Motor neuron (in vitro differentiated cells): ENCODE data around the gene SRP72. TPM values are rescaled to one million over a fixed set of nuclear protein-coding genes. Genes with fewer than 3 reads are reported as not detected.
A peak's percentile ranks its signal among the peaks of the same experiment; 100 is the strongest.
"Not testable (repeated sequence)": the region's sequence is repeated elsewhere in the genome, so short reads cannot be mapped to it uniquely, and the experiment has no call there.

Experiments used
- ATAC-seq, 8 experiments: fragments of 200-7000 bp; cut with Tn5 transposase; replicated peaks in 6 of 8; 2 replicates each; pipeline ENCODE4 v1.8.0; 2021; ENCODE audit warnings: mild to moderate bottlenecking in 8 of 8, moderate library complexity in 8 of 8
- H3K27ac ChIP-seq, 2 donors: fragments of 250-450 bp; sonication (Bioruptor Pico); 2 replicates each; pipeline ENCODE4 v1.9.0; 2021; ENCODE audit warnings: antibody characterized with exemption in 2 of 2, mild to moderate bottlenecking in 2 of 2, moderate library complexity in 1 of 2
- H3K4me1 ChIP-seq, 2 donors: fragments of 250-450 bp; sonication (Bioruptor Pico); replicated peaks in 1 of 2; 2 replicates each; pipeline ENCODE4 v1.6.1; 2021; ENCODE audit warnings: antibody characterized with exemption in 2 of 2, mild to moderate bottlenecking in 2 of 2, moderate library complexity in 1 of 2
- H3K4me3 ChIP-seq, 5 donors: fragments of 250-450 bp; sonication (Bioruptor Pico); 2 replicates each; pipeline ENCODE4 v1.9.0; 2021; ENCODE audit warnings: antibody characterized with exemption in 5 of 5, mild to moderate bottlenecking in 5 of 5, moderate library complexity in 4 of 5
- WGBS, 10 experiments: fragments of 450-650 bp; shearing (Covaris generic); methylation state at CpG; one replicate each; pipeline ENCODE4 v1.0.0; 2022; 5-methylcytosine and 5-hydroxymethylcytosine counted together
- in situ Hi-C, 9 experiments: fragments of 400-800 bp; cut with MboI; loops; one replicate each; pipeline ENCODE4 v1.15.0; 2021; ENCODE audit warnings: low sequenced_read_pairs in 9 of 9, low pct_unique_long_range_greater_than_20kb in 2 of 9; ENCODE audit not compliant: unreplicated experiment in 9 of 9
- total RNA-seq, 8 experiments: library from RNA; unstranded; fragments of 300-600 nt; gene quantifications; 2 replicates each; pipeline versions ENCODE4 v1.2.3 to v1.2.4, GENCODE V29; 2022

Gene SRP72
- total RNA-seq, 8 experiments from 2014 or later, result 72.2 to 110 (median 92.2) TPM

- peaks cover 0 to 3% of the 10 kb centered on the region in 2 donors for H3K4me1 ChIP-seq
- no peak overlapping the region for H3K27ac ChIP-seq
- 85 to 100% (median 94%) methylated on average over 2 of the region's 2 CpGs; no CpG with 5 or more reads in 1 of the 10 experiments for WGBS, 10 experiments
- no peak overlapping the region for H3K4me3 ChIP-seq
- no peak for ATAC-seq
- in situ Hi-C loops, result no loop called here
Observed at GRCh38 chr4:56444719-56445118, 22.7 kb upstream of the SRP72 start.

- 90 to 100% (median 100%) methylated on average over 1 of the region's 1 CpG; no CpG with 5 or more reads in 2 of the 10 experiments for WGBS, 10 experiments
- in situ Hi-C loops, result no loop called here
- no peak overlapping the region for H3K4me3 ChIP-seq
- ATAC-seq, result peak in 4 of 8 experiments; percentile 26 to 66 (median 53)
- H3K27ac ChIP-seq, result no peak overlapping the region
- H3K4me1 ChIP-seq, result peaks cover 0 to 3% of the 10 kb centered on the region in 2 donors
Observed at GRCh38 chr4:56445699-56446098, 21.7 kb upstream of the SRP72 start.

- no peak for ATAC-seq
- Histone ChIP-seq H3K27ac (no peak overlapping the region), H3K4me3 (no peak overlapping the region), H3K4me1 (no peaks in the 10 kb centered on the region)
- in situ Hi-C loops, result no loop called here
Observed at GRCh38 chr4:56448301-56448700, 19.1 kb upstream of the SRP72 start.

- in situ Hi-C loops, H3K4me1 ChIP-seq, ATAC-seq, H3K27ac ChIP-seq, H3K4me3 ChIP-seq: not testable (repeated sequence)
- 83 to 100% (median 100%) methylated on average over 1 to 4 of the region's 4 CpGs; no CpG with 5 or more reads in 1 of the 10 experiments for WGBS, 10 experiments
Observed at GRCh38 chr4:56449475-56449874, 17.9 kb upstream of the SRP72 start.

- in situ Hi-C loops, result no loop called here
- 86 to 100% (median 100%) methylated on average over 1 of the region's 1 CpG; no CpG with 5 or more reads in 4 of the 10 experiments for WGBS, 10 experiments
- ATAC-seq, result no peak
- Histone ChIP-seq H3K4me1 (no peaks in the 10 kb centered on the region), H3K4me3 (no peak overlapping the region), H3K27ac (no peak overlapping the region)
Observed at GRCh38 chr4:56450342-56450741, 17.1 kb upstream of the SRP72 start.

GRCh38 chr4:56460085-56460484, 7.3 kb upstream of the SRP72 start:
- Histone ChIP-seq H3K27ac (no peak overlapping the region), H3K4me1 (peaks cover 6 to 12% of the 10 kb centered on the region in 2 donors), H3K4me3 (no peak overlapping the region)
- peak in 3 of 8 experiments; percentile 12 to 45 (median 33) for ATAC-seq
- in situ Hi-C loops, result no loop called here
- WGBS, 10 experiments, result 40 to 100% (median 92%) methylated on average over 1 to 3 of the region's 3 CpGs

GRCh38 chr4:56462157-56462556, 5.3 kb upstream of the SRP72 start:
- H3K4me3 ChIP-seq, result no peak overlapping the region
- peaks cover 17 to 23% of the 10 kb centered on the region in 2 donors for H3K4me1 ChIP-seq
- H3K27ac ChIP-seq, result no peak overlapping the region
- in situ Hi-C loops, result no loop called here
- ATAC-seq, result no peak

- Histone ChIP-seq H3K4me1 (peaks cover 17 to 23% of the 10 kb centered on the region in 2 donors), H3K27ac (no peak overlapping the region), H3K4me3 (no peak overlapping the region)
- in situ Hi-C loops, result no loop called here
- 72 to 100% (median 89%) methylated on average over 1 to 5 of the region's 5 CpGs; no CpG with 5 or more reads in 2 of the 10 experiments for WGBS, 10 experiments
- ATAC-seq, result no peak
Observed at GRCh38 chr4:56463711-56464110, 3.7 kb upstream of the SRP72 start.

GRCh38 chr4:56464581-56464980, 2.8 kb upstream of the SRP72 start:
- Histone ChIP-seq H3K27ac (no peak overlapping the region), H3K4me1 (peaks cover 21 to 32% of the 10 kb centered on the region in 2 donors), H3K4me3 (no peak overlapping the region)
- in situ Hi-C loops, result no loop called here
- 20 to 100% (median 74%) methylated on average over 1 to 3 of the region's 3 CpGs; no CpG with 5 or more reads in 2 of the 10 experiments for WGBS, 10 experiments
- ATAC-seq, result no peak

GRCh38 chr4:56465599-56466295, 1.7 kb upstream of the SRP72 start:
- WGBS, 10 experiments, result 28 to 100% (median 60%) methylated on average over 1 to 7 of the region's 10 CpGs; no CpG with 5 or more reads in 1 of the 10 experiments
- ATAC-seq, result peak in 3 of 8 experiments; percentile 0 to 1 (median 1)
- in situ Hi-C loops, result no loop called here
- Histone ChIP-seq H3K27ac (no peak overlapping the region), H3K4me3 (peak overlapping the region; percentile 65 to 93 (median 80)), H3K4me1 (peaks cover 21 to 33% of the 10 kb centered on the region in 2 donors)

GRCh38 chr4:56466296-56466761, 1.1 kb upstream of the SRP72 start:
- ATAC-seq, result peak in 3 of 8 experiments; percentile 8 to 35 (median 31)
- in situ Hi-C loops, result not testable (repeated sequence)
- 0 to 44% (median 6%) methylated on average over 1 to 7 of the region's 8 CpGs; no CpG with 5 or more reads in 2 of the 10 experiments for WGBS, 10 experiments

GRCh38 chr4:56466910-56467283, 520 bp upstream of the SRP72 start:
- ATAC-seq, result peak in 1 of 8 experiments; percentile 0
- WGBS, 10 experiments, result 0 to 4% (median 0%) methylated on average over 2 to 8 of the region's 8 CpGs; no CpG with 5 or more reads in 4 of the 10 experiments
- in situ Hi-C loops, result no loop called here
- Histone ChIP-seq H3K4me3 (peak overlapping the region; percentile 65 to 93 (median 80)), H3K27ac (peak overlapping the region; percentile 93 to 96), H3K4me1 (peaks cover 21 to 33% of the 10 kb centered on the region in 2 donors)

More at GRCh38 chr4:56466296-56466761, 1.1 kb upstream of the SRP72 start:
- H3K27ac ChIP-seq, result peak overlapping the region in 1 of 2 donors; percentile 96
- H3K4me3 ChIP-seq, result peak overlapping the region; percentile 65 to 93 (median 80)
- H3K4me1 ChIP-seq, result peaks cover 21 to 33% of the 10 kb centered on the region in 2 donors

- ATAC-seq, result peak; percentile 10 to 70 (median 64)
- 0 to 6% (median 0%) methylated on average over 1 to 10 of the region's 10 CpGs for WGBS, 10 experiments
- H3K4me3 ChIP-seq, result peak overlapping the region; percentile 65 to 93 (median 80)
- in situ Hi-C loops, result no loop called here
- peak overlapping the region; percentile 93 to 96 for H3K27ac ChIP-seq
- H3K4me1 ChIP-seq, result peaks cover 21 to 33% of the 10 kb centered on the region in 2 donors
Observed at GRCh38 chr4:56468097-56468422, 643 bp downstream of the SRP72 start.
